B cell (primary cell): Measurements from ENCODE around the gene UBR4. TPM values are rescaled to one million over a fixed set of nuclear protein-coding genes. Genes with fewer than 3 reads are reported as not detected.
A peak's percentile ranks its signal among the peaks of the same experiment; 100 is the strongest.

Experiments used
- ATAC-seq: fragments of 200-7000 bp; cut with Tn5 transposase; one replicate; pipeline ENCODE4 v1.10.0; 2021; ENCODE audit warnings: low read depth, mild to moderate bottlenecking, moderate number of reproducible peaks, moderate library complexity
- CTCF ChIA-PET: fragments of 350-600 bp; sonication (Branson Sonifier 250); formaldehyde crosslinking; loops from one replicate; lab custom pipeline; 2021; ENCODE audit warnings: antibody characterized with exemption, inconsistent platforms; lab: Charles Lee
- POLR2A ChIA-PET: fragments of 350-600 bp; sonication (Branson Sonifier 250); formaldehyde crosslinking; loops from one replicate; lab custom pipeline; 2021; ENCODE audit warnings: antibody characterized with exemption; lab: Charles Lee
- DNase-seq: peaks from one replicate; pipeline ENCODE4 v3.0.0; 2013
- H2AFZ ChIP-seq: 2 replicates; pipeline ENCODE4 v1.6.1; 2012; ENCODE audit warnings: mild to moderate bottlenecking, low read depth, low read length; ENCODE audit not compliant: insufficient read depth, poor library complexity, severe bottlenecking
- H3K27ac ChIP-seq, 2 donors: 1 replicate in 1 of 2; 2 replicates in 1 of 2; pipeline ENCODE4 v1.5.1; 2012 to 2013; ENCODE audit warnings: low read length in 2 of 2, mild to moderate bottlenecking in 2 of 2, moderate library complexity in 1 of 2
- H3K27me3 ChIP-seq, 4 experiments: fragments of 200-600 bp in 1 of 4; sonication (generic) in 1 of 4; replicated peaks in 1 of 4; 1 replicate in 2 of 4; 2 replicates in 2 of 4; pipeline versions ENCODE4 v1.6.1 to v1.7.0; 2013 to 2016; ENCODE audit warnings: low read length in 3 of 4, mild to moderate bottlenecking in 2 of 4, mixed read lengths in 1 of 4, moderate library complexity in 1 of 4; ENCODE audit not compliant: insufficient read depth in 4 of 4, control insufficient read depth in 3 of 4; ENCODE audit errors: control extremely low read depth in 1 of 4
- H3K36me3 ChIP-seq, 2 experiments: replicated peaks in 1 of 2; 1 replicate in 1 of 2; 2 replicates in 1 of 2; pipeline versions ENCODE4 v1.6.1 to v1.7.1; 2013; ENCODE audit warnings: low read length in 1 of 2; ENCODE audit not compliant: insufficient read depth in 2 of 2, control insufficient read depth in 1 of 2; ENCODE audit errors: control extremely low read depth in 1 of 2, extremely low read depth in 1 of 2
- H3K4me1 ChIP-seq, 2 donors: fragments of 200-600 bp in 1 of 2; sonication (generic) in 1 of 2; 1 replicate in 1 of 2; 2 replicates in 1 of 2; pipeline versions ENCODE4 v1.5.1 to v1.6.1; 2013 to 2017; ENCODE audit warnings: low read length in 2 of 2; ENCODE audit not compliant: control insufficient read depth in 2 of 2, insufficient read depth in 2 of 2
- H3K4me2 ChIP-seq: replicated peaks from 2 replicates; pipeline ENCODE3; 2012; ENCODE audit warnings: mild to moderate bottlenecking, low read depth, low read length; ENCODE audit not compliant: poor library complexity, severe bottlenecking
- H3K4me3 ChIP-seq, 5 experiments: fragments of 200-600 bp in 1 of 5; sonication (generic) in 1 of 5; 1 replicate in 3 of 5; 2 replicates in 2 of 5; pipeline versions ENCODE4 v1.5.1 to v1.7.0; 2011 to 2016; ENCODE audit warnings: low read length in 4 of 5, mild to moderate bottlenecking in 4 of 5, low read depth in 2 of 5, control low read depth in 1 of 5, moderate library complexity in 1 of 5; ENCODE audit not compliant: insufficient read depth in 1 of 5; ENCODE audit errors: control extremely low read depth in 1 of 5, extremely low read depth in 1 of 5
- H3K79me2 ChIP-seq: fragments of 200-600 bp; sonication (generic); one replicate; pipeline ENCODE4 v1.6.0; 2016; ENCODE audit warnings: low read length; ENCODE audit not compliant: control insufficient read depth, insufficient read depth
- H3K9ac ChIP-seq: fragments of 200-600 bp; sonication (generic); 2 replicates; pipeline ENCODE4 v1.6.1; 2017; ENCODE audit warnings: mild to moderate bottlenecking, low read length, moderate library complexity
- H3K9me3 ChIP-seq, 3 donors: one replicate each; pipeline versions ENCODE4 v1.6.1 to v1.7.1; 2013; ENCODE audit warnings: low read length in 2 of 3; ENCODE audit not compliant: control insufficient read depth in 2 of 3, insufficient read depth in 1 of 3; ENCODE audit errors: control extremely low read depth in 1 of 3
- H4K20me1 ChIP-seq: 2 replicates; pipeline ENCODE4 v1.6.0; 2012; ENCODE audit warnings: mild to moderate bottlenecking, low read length; ENCODE audit not compliant: insufficient read depth, control insufficient read depth, poor library complexity, severe bottlenecking
- H3K27ac Mint-ChIP-seq: one replicate; pipeline ENCODE4 v1.8.0; 2021; ENCODE audit warnings: mixed read lengths
- H3K27me3 Mint-ChIP-seq: one replicate; pipeline ENCODE4 v1.8.0; 2021; ENCODE audit warnings: mixed read lengths
- H3K4me1 Mint-ChIP-seq: one replicate; pipeline ENCODE4 v1.8.0; 2021; ENCODE audit warnings: mixed read lengths
- H3K4me3 Mint-ChIP-seq: one replicate; pipeline ENCODE4 v1.8.0; 2021; ENCODE audit warnings: mixed read lengths
- H3K9me3 Mint-ChIP-seq: one replicate; pipeline ENCODE4 v1.8.0; 2022; ENCODE audit warnings: mixed read lengths; ENCODE audit not compliant: insufficient read depth
- CTCF ChIP-seq: fragments of 200-600 bp; IDR thresholded peaks from one replicate; pipeline ENCODE4 v1.8.0; 2022; ENCODE audit warnings: antibody characterized with exemption, mild to moderate bottlenecking
- EZH2 ChIP-seq: IDR thresholded peaks from 2 replicates; pipeline ENCODE4 v1.6.1; 2012; ENCODE audit warnings: borderline replicate concordance, low read depth, mild to moderate bottlenecking, moderate library complexity, low read length; ENCODE audit not compliant: insufficient read depth, poor library complexity, severe bottlenecking
- WGBS: methylation state at CpG from one replicate; pipeline ENCODE4 v1.1.5; 2013; ENCODE audit warnings: missing lambda C conversion rate; ENCODE audit not compliant: insufficient coverage; 5-methylcytosine and 5-hydroxymethylcytosine counted together
- intact Hi-C: fragments of 100-400 bp; cut with micrococcal nuclease; formaldehyde crosslinking; loops from one replicate; pipeline ENCODE4 v1.10.0; 2022
- polyA plus RNA-seq: library from polyadenylated mRNA; depleted of rRNA; stranded (reverse); fragments of >200 nt; gene quantifications from 2 replicates; pipeline ENCODE4 v1.2.3, GENCODE V29; 2012
- total RNA-seq, 2 donors: library from RNA; stranded (reverse); fragments of 120-200 nt in 1 of 2; gene quantifications; 1 replicate in 1 of 2; 2 replicates in 1 of 2; pipeline versions ENCODE4 v1.2.3 to v1.2.4, GENCODE V29; 2013 to 2022

Gene UBR4
- total and polyA plus RNA-seq, 2 donors (not counting 1 experiment from before 2014, with no cell fraction given) = 90.0 to 190 TPM

DNA sequence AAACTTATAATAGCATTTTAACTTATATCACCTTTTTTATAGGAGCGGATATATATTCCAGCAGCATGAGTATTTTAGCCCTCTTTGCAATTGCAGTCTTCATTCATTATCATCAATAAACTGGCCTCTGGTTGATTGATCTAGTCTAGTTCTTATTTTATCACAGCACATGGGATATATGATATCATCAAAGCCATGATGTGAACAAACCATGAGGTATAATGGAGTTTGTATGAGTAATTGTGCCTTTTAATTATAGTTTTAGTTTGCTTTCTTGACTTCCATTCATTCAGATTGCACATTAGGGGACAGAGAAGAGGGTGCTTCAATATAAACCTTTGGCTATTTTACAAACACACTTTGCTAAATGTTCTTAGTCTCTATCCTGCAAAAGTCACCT is 3.5 kb upstream of the UBR4 start:
- DNase-seq = no peak
- CTCF ChIA-PET = no interaction called here
- POLR2A ChIA-PET = no interaction called here
- Histone ChIP-seq H3K4me2 (no peak overlapping the region), H3K4me1 (peaks cover 20 to 22% of the 10 kb centered on the region in 2 donors), H2AFZ (no peak overlapping the region), H3K27ac (peak overlapping the region in 1 of 2 donors; percentile 20), H3K4me3 (no peak overlapping the region), H4K20me1 (peaks cover 12% of the 10 kb centered on the region), H3K9me3 (no peaks in the 10 kb centered on the region), H3K36me3 (peaks cover 2 to 12% of the 10 kb centered on the region in 2 experiments), H3K27me3 (no peaks in the 10 kb centered on the region), H3K9ac (no peak overlapping the region), H3K79me2 (peaks cover 46% of the 10 kb centered on the region)
- Mint-ChIP-seq H3K27ac (no peak overlapping the region), H3K4me1 (peaks cover 36% of the 10 kb centered on the region), H3K9me3 (no peaks in the 10 kb centered on the region), H3K4me3 (no peak overlapping the region), H3K27me3 (no peaks in the 10 kb centered on the region)
- no CpG with 5 or more reads among the region's 1 CpG for WGBS
- TF ChIP-seq CTCF = no peak
- no peak for TF ChIP-seq EZH2
- no peak for ATAC-seq
- intact Hi-C loops = no loop called here

DNA sequence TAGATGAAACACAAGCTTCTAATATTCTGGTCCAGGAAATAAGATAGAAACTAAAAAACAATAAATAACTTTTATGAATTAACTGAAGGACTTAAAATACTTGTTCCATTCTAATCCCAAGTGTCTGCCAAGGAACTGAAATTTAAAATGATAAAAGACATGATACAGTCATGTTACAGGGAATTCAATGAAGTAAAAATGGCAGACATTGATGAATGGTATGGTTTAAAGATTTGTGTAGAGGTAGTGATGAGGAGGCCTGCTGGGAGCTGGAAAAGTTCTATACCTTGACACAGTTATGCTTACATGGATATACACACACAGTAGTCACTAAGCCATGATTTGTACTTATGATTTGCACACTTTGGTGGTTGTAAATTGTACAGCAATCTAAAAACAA is 2.1 kb upstream of the UBR4 start:
- ATAC-seq (no peak), DNase-seq (no peak)
- ChIA-PET POLR2A (no interaction called here), CTCF (interaction anchor here (0.8 to 1.4 kb wide), 3 partner anchors 27 to 123 kb away, joined by 3 read pairs; no protein-coding TSS in a partner anchor)
- no peak overlapping the region for H3K9ac ChIP-seq
- H3K4me1 ChIP-seq = peaks cover 27 to 28% of the 10 kb centered on the region in 2 donors
- no peak overlapping the region for H2AFZ ChIP-seq
- Mint-ChIP-seq H3K27me3 (no peaks in the 10 kb centered on the region), H3K4me1 (peaks cover 46% of the 10 kb centered on the region), H3K9me3 (no peaks in the 10 kb centered on the region), H3K4me3 (no peak overlapping the region), H3K27ac (peak overlapping the region; percentile 26)
- TF ChIP-seq EZH2 (no peak), CTCF (no peak)
- H3K36me3 ChIP-seq = peaks cover 2 to 9% of the 10 kb centered on the region in 2 experiments
- H4K20me1 ChIP-seq = peaks cover 20% of the 10 kb centered on the region
- H3K79me2 ChIP-seq = peaks cover 60% of the 10 kb centered on the region
- peak overlapping the region in 1 of 2 donors; percentile 40 for H3K27ac ChIP-seq
- H3K4me2 ChIP-seq = no peak overlapping the region
- H3K27me3 ChIP-seq = no peaks in the 10 kb centered on the region
- H3K4me3 ChIP-seq = no peak overlapping the region
- no peaks in the 10 kb centered on the region for H3K9me3 ChIP-seq
- intact Hi-C loops = no loop called here
